ENCODE data around the gene AKAP13.

The AKAP13 gene

DNA sequence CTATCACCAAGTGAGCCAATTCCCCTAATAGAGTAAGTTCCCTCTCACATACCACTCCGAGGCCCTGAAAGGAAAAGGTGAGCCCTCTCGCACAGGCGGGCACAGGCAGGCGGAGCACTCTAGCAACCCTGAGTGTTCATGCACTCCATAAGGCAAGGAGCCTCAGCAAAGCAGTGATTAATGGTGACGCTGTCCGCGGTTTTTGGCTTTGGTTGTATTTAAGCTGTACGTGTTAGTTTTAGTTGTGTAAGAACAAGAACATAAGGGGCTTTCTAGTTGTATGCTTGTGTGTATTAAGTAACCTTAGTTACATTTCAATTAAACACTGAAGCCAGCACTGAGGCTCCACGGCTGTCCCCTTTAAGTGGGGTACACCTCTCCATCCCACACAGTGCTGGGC, 381.2 kb downstream of the AKAP13 start:
- Histone ChIP-seq H3K4me1 (ENCODE audit: control insufficient read depth, insufficient read depth, low read length) (no peaks in the 10 kb centered on the region), H3K4me3 (ENCODE audit: low read depth, low read length) (no peak overlapping the region), H3K27ac (ENCODE audit: extremely low read depth, low read depth, low read length) (no peak overlapping the region), H3K36me3 (ENCODE audit: control insufficient read depth in 2 of 2, insufficient read depth in 1 of 2, low read length in 2 of 2) (peaks cover 0 to 17% of the 10 kb centered on the region in 2 experiments; a peak in 1 of 3 replicates), H3K9me3 (ENCODE audit: control insufficient read depth, insufficient read depth, low read depth, low read length) (no peaks in the 10 kb centered on the region)
- POLR2A ChIA-PET = no interaction called here
- TF ChIP-seq TCF7L2 (IDR thresholded peaks at IDR 0.05; ENCODE audit: borderline replicate concordance, low read depth, low read length) (no peak), ZNF324 (tag by site-specific recombination; IDR thresholded peaks at IDR 0.05) (no peak), ZNF747 (tag by site-specific recombination; IDR thresholded peaks at IDR 0.05) (no peak), ZNF174 (tag by site-specific recombination; IDR thresholded peaks at IDR 0.05) (no peak), GLI2 (tag by site-specific recombination; IDR thresholded peaks at IDR 0.05; ENCODE audit: borderline replicate concordance, low read depth) (no peak), ZNF416 (tag by site-specific recombination; IDR thresholded peaks at IDR 0.05) (no peak), ZNF707 (tag by site-specific recombination; IDR thresholded peaks at IDR 0.05) (no peak), ZNF140 (tag by site-specific recombination; IDR thresholded peaks at IDR 0.05) (no peak), SALL2 (tag by site-specific recombination; IDR thresholded peaks at IDR 0.05; ENCODE audit: borderline replicate concordance) (no peak), ZNF292 (tag by site-specific recombination; IDR thresholded peaks at IDR 0.05; ENCODE audit: borderline replicate concordance, low read depth) (no peak), ZNF768 (tag by site-specific recombination; IDR thresholded peaks at IDR 0.05) (no peak), ZBTB21 (tag by site-specific recombination; IDR thresholded peaks at IDR 0.05) (no peak), ZNF48 (tag by site-specific recombination; IDR thresholded peaks at IDR 0.05) (no peak), HOXA7 (CRISPR knock-in tag; IDR thresholded peaks at IDR 0.05; ENCODE audit: borderline replicate concordance) (no peak)
- TF ChIP-seq, protein P1, sequence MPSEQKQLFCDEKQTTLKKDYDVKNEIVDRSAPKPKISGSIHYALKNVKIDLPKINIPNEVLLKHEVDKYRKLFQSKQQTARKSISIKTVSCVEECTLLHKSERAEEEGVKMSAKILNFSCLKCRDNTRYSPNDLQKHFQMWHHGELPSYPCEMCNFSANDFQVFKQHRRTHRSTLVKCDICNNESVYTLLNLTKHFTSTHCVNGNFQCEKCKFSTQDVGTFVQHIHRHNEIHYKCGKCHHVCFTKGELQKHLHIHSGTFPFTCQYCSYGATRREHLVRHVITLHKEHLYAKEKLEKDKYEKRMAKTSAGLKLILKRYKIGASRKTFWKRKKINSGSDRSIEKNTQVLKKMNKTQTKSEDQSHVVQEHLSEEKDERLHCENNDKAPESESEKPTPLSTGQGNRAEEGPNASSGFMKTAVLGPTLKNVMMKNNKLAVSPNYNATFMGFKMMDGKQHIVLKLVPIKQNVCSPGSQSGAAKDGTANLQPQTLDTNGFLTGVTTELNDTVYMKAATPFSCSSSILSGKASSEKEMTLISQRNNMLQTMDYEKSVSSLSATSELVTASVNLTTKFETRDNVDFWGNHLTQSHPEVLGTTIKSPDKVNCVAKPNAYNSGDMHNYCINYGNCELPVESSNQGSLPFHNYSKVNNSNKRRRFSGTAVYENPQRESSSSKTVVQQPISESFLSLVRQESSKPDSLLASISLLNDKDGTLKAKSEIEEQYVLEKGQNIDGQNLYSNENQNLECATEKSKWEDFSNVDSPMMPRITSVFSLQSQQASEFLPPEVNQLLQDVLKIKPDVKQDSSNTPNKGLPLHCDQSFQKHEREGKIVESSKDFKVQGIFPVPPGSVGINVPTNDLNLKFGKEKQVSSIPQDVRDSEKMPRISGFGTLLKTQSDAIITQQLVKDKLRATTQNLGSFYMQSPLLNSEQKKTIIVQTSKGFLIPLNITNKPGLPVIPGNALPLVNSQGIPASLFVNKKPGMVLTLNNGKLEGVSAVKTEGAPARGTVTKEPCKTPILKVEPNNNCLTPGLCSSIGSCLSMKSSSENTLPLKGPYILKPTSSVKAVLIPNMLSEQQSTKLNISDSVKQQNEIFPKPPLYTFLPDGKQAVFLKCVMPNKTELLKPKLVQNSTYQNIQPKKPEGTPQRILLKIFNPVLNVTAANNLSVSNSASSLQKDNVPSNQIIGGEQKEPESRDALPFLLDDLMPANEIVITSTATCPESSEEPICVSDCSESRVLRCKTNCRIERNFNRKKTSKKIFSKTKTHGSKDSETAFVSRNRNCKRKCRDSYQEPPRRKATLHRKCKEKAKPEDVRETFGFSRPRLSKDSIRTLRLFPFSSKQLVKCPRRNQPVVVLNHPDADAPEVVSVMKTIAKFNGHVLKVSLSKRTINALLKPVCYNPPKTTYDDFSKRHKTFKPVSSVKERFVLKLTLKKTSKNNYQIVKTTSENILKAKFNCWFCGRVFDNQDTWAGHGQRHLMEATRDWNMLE (tag by site-specific recombination; conservative IDR thresholded peaks at IDR 0.05; ENCODE audit: low read depth) = no peak
- TF ChIP-seq, protein P2, sequence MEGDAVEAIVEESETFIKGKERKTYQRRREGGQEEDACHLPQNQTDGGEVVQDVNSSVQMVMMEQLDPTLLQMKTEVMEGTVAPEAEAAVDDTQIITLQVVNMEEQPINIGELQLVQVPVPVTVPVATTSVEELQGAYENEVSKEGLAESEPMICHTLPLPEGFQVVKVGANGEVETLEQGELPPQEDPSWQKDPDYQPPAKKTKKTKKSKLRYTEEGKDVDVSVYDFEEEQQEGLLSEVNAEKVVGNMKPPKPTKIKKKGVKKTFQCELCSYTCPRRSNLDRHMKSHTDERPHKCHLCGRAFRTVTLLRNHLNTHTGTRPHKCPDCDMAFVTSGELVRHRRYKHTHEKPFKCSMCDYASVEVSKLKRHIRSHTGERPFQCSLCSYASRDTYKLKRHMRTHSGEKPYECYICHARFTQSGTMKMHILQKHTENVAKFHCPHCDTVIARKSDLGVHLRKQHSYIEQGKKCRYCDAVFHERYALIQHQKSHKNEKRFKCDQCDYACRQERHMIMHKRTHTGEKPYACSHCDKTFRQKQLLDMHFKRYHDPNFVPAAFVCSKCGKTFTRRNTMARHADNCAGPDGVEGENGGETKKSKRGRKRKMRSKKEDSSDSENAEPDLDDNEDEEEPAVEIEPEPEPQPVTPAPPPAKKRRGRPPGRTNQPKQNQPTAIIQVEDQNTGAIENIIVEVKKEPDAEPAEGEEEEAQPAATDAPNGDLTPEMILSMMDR (tag by site-specific recombination; IDR thresholded peaks at IDR 0.05) = no peak
- TF ChIP-seq, protein P3, sequence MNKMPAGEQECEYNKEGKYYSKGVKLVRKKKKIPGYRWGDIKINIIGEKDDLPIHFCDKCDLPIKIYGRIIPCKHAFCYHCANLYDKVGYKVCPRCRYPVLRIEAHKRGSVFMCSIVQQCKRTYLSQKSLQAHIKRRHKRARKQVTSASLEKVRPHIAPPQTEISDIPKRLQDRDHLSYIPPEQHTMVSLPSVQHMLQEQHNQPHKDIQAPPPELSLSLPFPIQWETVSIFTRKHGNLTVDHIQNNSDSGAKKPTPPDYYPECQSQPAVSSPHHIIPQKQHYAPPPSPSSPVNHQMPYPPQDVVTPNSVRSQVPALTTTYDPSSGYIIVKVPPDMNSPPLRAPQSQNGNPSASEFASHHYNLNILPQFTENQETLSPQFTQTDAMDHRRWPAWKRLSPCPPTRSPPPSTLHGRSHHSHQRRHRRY (tag by site-specific recombination; IDR thresholded peaks at IDR 0.05) = no peak
- TF ChIP-seq, protein P4, sequence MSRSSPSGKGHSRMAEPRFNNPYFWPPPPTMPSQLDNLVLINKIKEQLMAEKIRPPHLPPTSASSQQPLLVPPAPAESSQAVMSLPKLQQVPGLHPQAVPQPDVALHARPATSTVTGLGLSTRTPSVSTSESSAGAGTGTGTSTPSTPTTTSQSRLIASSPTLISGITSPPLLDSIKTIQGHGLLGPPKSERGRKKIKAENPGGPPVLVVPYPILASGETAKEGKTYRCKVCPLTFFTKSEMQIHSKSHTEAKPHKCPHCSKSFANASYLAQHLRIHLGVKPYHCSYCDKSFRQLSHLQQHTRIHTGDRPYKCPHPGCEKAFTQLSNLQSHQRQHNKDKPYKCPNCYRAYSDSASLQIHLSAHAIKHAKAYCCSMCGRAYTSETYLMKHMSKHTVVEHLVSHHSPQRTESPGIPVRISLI (tag by site-specific recombination; IDR thresholded peaks at IDR 0.05) = no peak
- CTCF ChIA-PET = no interaction called here

All from HEK293 (cell line).